UCSD-AML1 (cell line): ENCODE measurements around the gene ZBED1.
"Not testable (repeated sequence)": the region's sequence is repeated elsewhere in the genome, so short reads cannot be mapped to it uniquely, and the experiment has no call there.

Experiments
- DNase-seq: peaks from one replicate; lab custom pipeline; 2025; ENCODE audit not compliant: unreplicated experiment; lab: John Stamatoyannopoulos, UW

ZBED1 gene

GRCh38 chrX:2520539-2520938 lies 19.8 kb upstream of the ZBED1 start:
- DNase-seq = no peak

- not testable (repeated sequence) for DNase-seq
These were observed 18.9 kb upstream of the ZBED1 start for GRCh38 chrX:2519638-2520037.

GRCh38 chrX:2517055-2517454 lies 16.3 kb upstream of the ZBED1 start:
- no peak for DNase-seq

- DNase-seq = no peak
These were observed 15.8 kb upstream of the ZBED1 start for GRCh38 chrX:2516623-2517022.

- no peak for DNase-seq
These were observed 13.4 kb upstream of the ZBED1 start for GRCh38 chrX:2514131-2514530.

- no peak for DNase-seq
These were observed 12.4 kb upstream of the ZBED1 start for GRCh38 chrX:2513121-2513664.

- DNase-seq = no peak
These were observed 11.7 kb upstream of the ZBED1 start for GRCh38 chrX:2512501-2512900.

GRCh38 chrX:2511326-2511725 lies 10.6 kb upstream of the ZBED1 start:
- no peak for DNase-seq

GRCh38 chrX:2508648-2509335 lies 8.0 kb upstream of the ZBED1 start:
- DNase-seq = no peak

- no peak for DNase-seq
These were observed 7.3 kb upstream of the ZBED1 start for GRCh38 chrX:2507904-2508627.

- no peak for DNase-seq
These were observed 6.4 kb upstream of the ZBED1 start for GRCh38 chrX:2507196-2507595.

GRCh38 chrX:2505341-2505740 lies 4.6 kb upstream of the ZBED1 start:
- DNase-seq = not testable (repeated sequence)

- no peak for DNase-seq
These were observed 4.0 kb upstream of the ZBED1 start for GRCh38 chrX:2504706-2505332.

GRCh38 chrX:2503591-2504500 lies 3.1 kb upstream of the ZBED1 start:
- no peak for DNase-seq

GRCh38 chrX:2502668-2503519 lies 2.1 kb upstream of the ZBED1 start:
- DNase-seq = no peak

- no peak for DNase-seq
These were observed 1.4 kb upstream of the ZBED1 start for GRCh38 chrX:2502120-2502667.

GRCh38 chrX:2501559-2502102 lies 855 bp upstream of the ZBED1 start:
- no peak for DNase-seq

- DNase-seq = no peak
These were observed 529 bp downstream of the ZBED1 start for GRCh38 chrX:2500091-2500802.

- DNase-seq = no peak
These were observed 1.3 kb downstream of the ZBED1 start for GRCh38 chrX:2499507-2499906.
